IMR-90 (cell line): ENCODE data around the gene S100A12. TPM values are rescaled to one million over a fixed set of nuclear protein-coding genes. Genes with fewer than 3 reads are reported as not detected.

ENCODE experiments used
- ATAC-seq: fragments of 200-7000 bp; cut with Tn5 transposase; 2 replicates; pipeline ENCODE4 v1.9.1; 2020; ENCODE audit warnings: low read depth, mild to moderate bottlenecking, moderate library complexity
- BruUV-seq: library from RNA; stranded (reverse); fragments of 400-500 nt; replicated peaks from 2 replicates; lab custom pipeline; 2021; lab: Mats Ljungman, UMichigan
- CTCF ChIA-PET: fragments of 300-600 bp; formaldehyde crosslinking; extraction: SDS; loops from one replicate; lab custom pipeline; 2021; ENCODE audit warnings: antibody characterized with exemption; lab: Yijun Ruan, JAX
- POLR2A ChIA-PET: fragments of 300-600 bp; sonication (Branson Sonifier 250); formaldehyde crosslinking; loops from one replicate; lab custom pipeline; 2022; ENCODE audit warnings: antibody characterized with exemption; ENCODE audit not compliant: unreplicated experiment; lab: Charles Lee
- DNase-seq: peaks from one replicate; pipeline ENCODE4 v3.0.0; 2013
- H2AFZ ChIP-seq: replicated peaks from 2 replicates; pipeline ENCODE3; 2013; ENCODE audit warnings: low read length, mild to moderate bottlenecking; ENCODE audit not compliant: poor library complexity
- H2AK5ac ChIP-seq: 2 replicates; pipeline ENCODE4 v1.6.1; 2013; ENCODE audit warnings: low read depth, low read length, inconsistent platforms
- H2AK9ac ChIP-seq: replicated peaks from 2 replicates; pipeline ENCODE3; 2013; ENCODE audit warnings: mild to moderate bottlenecking, low read depth, low read length, moderate library complexity; ENCODE audit not compliant: poor library complexity
- H2BK120ac ChIP-seq: 2 replicates; pipeline ENCODE4 v1.6.1; 2013; ENCODE audit warnings: low read depth, low read length, inconsistent platforms
- H2BK15ac ChIP-seq: 3 replicates; pipeline ENCODE4 v1.6.1; 2013; ENCODE audit warnings: low read depth, low read length, inconsistent platforms
- H2BK20ac ChIP-seq: 2 replicates; pipeline ENCODE4 v1.6.1; 2013; ENCODE audit warnings: low read depth, mild to moderate bottlenecking, inconsistent platforms, low read length, moderate library complexity
- H2BK5ac ChIP-seq: 2 replicates; pipeline ENCODE4 v1.6.1; 2013; ENCODE audit warnings: mild to moderate bottlenecking, low read depth, low read length, inconsistent platforms; ENCODE audit not compliant: poor library complexity, severe bottlenecking
- H3K14ac ChIP-seq: replicated peaks from 2 replicates; pipeline ENCODE4 v1.6.1; 2013; ENCODE audit warnings: low read depth, low read length, inconsistent platforms
- H3K18ac ChIP-seq: 2 replicates; pipeline ENCODE4 v1.6.1; 2013; ENCODE audit warnings: low read depth, low read length, control low read depth
- H3K23ac ChIP-seq: 2 replicates; pipeline ENCODE4 v1.6.1; 2013; ENCODE audit warnings: low read depth, low read length, inconsistent platforms
- H3K27ac ChIP-seq: 2 replicates; pipeline ENCODE4 v1.5.1; 2013; ENCODE audit warnings: mild to moderate bottlenecking, control low read depth, low read length; ENCODE audit not compliant: insufficient read depth
- H3K27me3 ChIP-seq: 2 replicates; pipeline ENCODE4 v1.6.1; 2013; ENCODE audit warnings: low read length; ENCODE audit not compliant: control insufficient read depth, insufficient read depth
- H3K36me3 ChIP-seq: 2 replicates; pipeline ENCODE4 v1.6.1; 2013; ENCODE audit warnings: low read length, mixed read lengths; ENCODE audit not compliant: control insufficient read depth, insufficient read depth
- H3K4ac ChIP-seq: 2 replicates; pipeline ENCODE4 v1.6.1; 2013; ENCODE audit warnings: low read depth, low read length, inconsistent platforms
- H3K4me1 ChIP-seq: 2 replicates; pipeline ENCODE4 v1.6.1; 2013; ENCODE audit warnings: low read length, mixed read lengths; ENCODE audit not compliant: control insufficient read depth, insufficient read depth
- H3K4me2 ChIP-seq: 2 replicates; pipeline ENCODE4 v1.6.1; 2013; ENCODE audit warnings: low read depth, mild to moderate bottlenecking, control low read depth, low read length, moderate library complexity
- H3K4me3 ChIP-seq: 2 replicates; pipeline ENCODE4 v1.5.1; 2013; ENCODE audit warnings: low read depth, mild to moderate bottlenecking, control low read depth, low read length, moderate library complexity; ENCODE audit not compliant: insufficient read depth
- H3K56ac ChIP-seq: 2 replicates; pipeline ENCODE4 v1.6.1; 2013; ENCODE audit warnings: low read length, inconsistent platforms; ENCODE audit not compliant: insufficient read depth; ENCODE audit errors: extremely low read depth
- H3K79me1 ChIP-seq, 2 experiments: 2 replicates each; pipeline ENCODE4 v1.6.1; 2013; ENCODE audit warnings: low read length in 2 of 2, inconsistent platforms in 1 of 2, low read depth in 1 of 2
- H3K9ac ChIP-seq: 2 replicates; pipeline ENCODE4 v1.6.1; 2013; ENCODE audit warnings: low read depth, low read length, control low read depth
- H3K9me1 ChIP-seq: 2 replicates; pipeline ENCODE4 v1.6.1; 2013; ENCODE audit warnings: low read length, inconsistent platforms; ENCODE audit not compliant: insufficient read depth
- H3K9me3 ChIP-seq: 2 replicates; pipeline ENCODE4 v1.6.1; 2013; ENCODE audit warnings: low read length; ENCODE audit not compliant: control insufficient read depth, insufficient read depth
- H4K20me1 ChIP-seq: 2 replicates; pipeline ENCODE4 v1.6.1; 2013; ENCODE audit warnings: low read length, inconsistent platforms; ENCODE audit not compliant: insufficient read depth
- H4K5ac ChIP-seq: 2 replicates; pipeline ENCODE4 v1.6.1; 2013; ENCODE audit warnings: mild to moderate bottlenecking, low read depth, low read length, control low read depth
- H4K8ac ChIP-seq, 2 experiments: 2 replicates each; pipeline ENCODE4 v1.6.1; 2013; ENCODE audit warnings: low read depth in 2 of 2, low read length in 2 of 2, control low read depth in 1 of 2, inconsistent platforms in 1 of 2
- H4K91ac ChIP-seq: 2 replicates; pipeline ENCODE4 v1.6.1; 2013; ENCODE audit warnings: low read depth, low read length, inconsistent platforms; ENCODE audit not compliant: insufficient read depth
- BHLHE40 ChIP-seq: fragments of 150-350 bp; IDR thresholded peaks from 2 replicates; pipeline ENCODE4 v1.6.1; 2016; ENCODE audit warnings: mild to moderate bottlenecking, low read depth, low read length
- FOS ChIP-seq: fragments of 150-350 bp; IDR thresholded peaks from 2 replicates; pipeline ENCODE4 v1.6.1; 2016; ENCODE audit warnings: low read depth, low read length
- MAFK ChIP-seq: IDR thresholded peaks from 2 replicates; pipeline ENCODE4 v1.6.1; 2012; ENCODE audit warnings: low read depth, low read length, improper control_type of control experiment
- MAZ ChIP-seq: IDR thresholded peaks from 2 replicates; pipeline ENCODE4 v1.6.1; 2012; ENCODE audit warnings: low read depth, mild to moderate bottlenecking, low read length, improper control_type of control experiment, moderate library complexity, borderline replicate concordance
- MXI1 ChIP-seq: IDR thresholded peaks from 2 replicates; pipeline ENCODE4 v1.6.1; 2012; ENCODE audit warnings: low read depth, mild to moderate bottlenecking, low read length, moderate library complexity, borderline replicate concordance
- POLR2A ChIP-seq: IDR thresholded peaks from 2 replicates; pipeline ENCODE4 v1.6.1; 2012; ENCODE audit warnings: mild to moderate bottlenecking, low read depth, low read length
- RAD21 ChIP-seq: IDR thresholded peaks from 2 replicates; pipeline ENCODE4 v1.6.1; 2012; ENCODE audit warnings: low read length, improper control_type of control experiment
- RCOR1 ChIP-seq: IDR thresholded peaks from 2 replicates; pipeline ENCODE4 v1.6.1; 2012; ENCODE audit warnings: mild to moderate bottlenecking, low read length, improper control_type of control experiment; ENCODE audit not compliant: insufficient replicate concordance
- RFX5 ChIP-seq: IDR thresholded peaks from 2 replicates; pipeline ENCODE4 v1.8.0; 2012; ENCODE audit warnings: low read depth, mild to moderate bottlenecking, low read length, moderate library complexity
- WGBS, 2 experiments: methylation state at CpG; one replicate each; pipeline versions ENCODE4 v1.1.5 to v1.1.7; 2013; ENCODE audit warnings: missing lambda C conversion rate in 2 of 2; ENCODE audit not compliant: insufficient read length in 1 of 2; ENCODE audit errors: extremely low coverage in 2 of 2; 5-methylcytosine and 5-hydroxymethylcytosine counted together
- dilution Hi-C: fragments of 300-500 bp; cut with HindIII; formaldehyde crosslinking; loops from one replicate; pipeline ENCODE4 v1.14.3; 2018; ENCODE audit warnings: low sequenced_read_pairs; ENCODE audit not compliant: unreplicated experiment
- in situ Hi-C: fragments of 300-500 bp; cut with MboI; formaldehyde crosslinking; loops from 3 replicates; pipeline ENCODE4 v1.14.3; 2019; ENCODE audit warnings: low sequenced_read_pairs, inconsistent platforms, mixed read lengths
- intact Hi-C: fragments of 100-400 bp; cut with micrococcal nuclease; formaldehyde crosslinking; loops from 2 replicates; pipeline ENCODE4 v1.10.0; 2022
- polyA plus RNA-seq, 3 experiments: library from polyadenylated mRNA; depleted of rRNA; stranded (reverse); fragments of >200 nt; gene quantifications; 2 replicates each; pipeline ENCODE4 v1.2.3, GENCODE V29; 2012; ENCODE audit warnings: low replicate concordance in 1 of 3
- total RNA-seq: library from RNA; depleted of rRNA; stranded (reverse); fragments of >200 nt; gene quantifications from 2 replicates; pipeline ENCODE4 v1.2.3, GENCODE V29; 2012
- TF ChIP-seq, protein P1 (sequence below): fragments of 150-350 bp; IDR thresholded peaks from 2 replicates; pipeline ENCODE4 v1.6.1; 2017; ENCODE audit warnings: mild to moderate bottlenecking, antibody characterized with exemption, low read length, low read depth
- TF ChIP-seq, protein P2 (sequence below): fragments of 150-350 bp; IDR thresholded peaks from 2 replicates; pipeline ENCODE4 v1.6.1; 2016; ENCODE audit warnings: low read depth, mild to moderate bottlenecking, low read length, moderate library complexity, borderline replicate concordance

The S100A12 gene
- total and polyA plus RNA-seq, 2 of the 4 experiments (the other 2 are of a cell fraction), result not detected

DNA sequence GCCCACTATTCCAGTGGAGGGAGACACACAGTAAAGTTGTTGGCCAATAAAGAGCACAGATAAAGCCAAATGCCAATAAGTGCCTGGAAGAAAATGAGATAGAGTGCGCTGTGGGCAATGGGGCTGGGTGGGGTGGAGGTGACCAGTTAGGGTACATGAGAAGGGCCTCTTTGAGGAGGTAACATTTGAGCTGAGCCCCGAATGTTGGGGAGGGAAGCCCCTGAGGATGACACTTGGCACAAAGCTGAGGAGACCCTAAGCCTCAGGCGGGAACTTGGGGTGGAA is 16.8 kb downstream of the S100A12 start:
- in situ Hi-C loops (no loop called here), dilution Hi-C loops (no loop called here), intact Hi-C loops (no loop called here)
- no peak overlapping the region for H3K9ac ChIP-seq
- H3K27ac ChIP-seq, result no peak overlapping the region
- no peak overlapping the region for H2AFZ ChIP-seq
- POLR2A ChIA-PET, result no interaction called here
- no peaks in the 10 kb centered on the region for H3K4me1 ChIP-seq
- no peak overlapping the region for H3K56ac ChIP-seq
- H4K8ac ChIP-seq, result no peak overlapping the region
- H4K5ac ChIP-seq, result no peak overlapping the region
- no peaks in the 10 kb centered on the region for H3K9me3 ChIP-seq
- no peak overlapping the region for H2BK5ac ChIP-seq
- H4K20me1 ChIP-seq, result no peaks in the 10 kb centered on the region
- no peaks in the 10 kb centered on the region for H3K79me1 ChIP-seq
- no peak overlapping the region for H3K18ac ChIP-seq
- H2BK15ac ChIP-seq, result no peak overlapping the region
- H2AK5ac ChIP-seq, result no peak overlapping the region
- no peak overlapping the region for H3K14ac ChIP-seq
- no peaks in the 10 kb centered on the region for H3K9me1 ChIP-seq
- DNase-seq, result no peak
- H3K23ac ChIP-seq, result no peak overlapping the region
- peaks cover 12% of the 10 kb centered on the region; the same call in 1 of the 2 replicates for H3K27me3 ChIP-seq
- ATAC-seq, result no peak
- no peak overlapping the region for H2BK120ac ChIP-seq
- no peak overlapping the region for H3K4me2 ChIP-seq
- H2BK20ac ChIP-seq, result no peak overlapping the region
- H3K4me3 ChIP-seq, result no peak overlapping the region
- H2AK9ac ChIP-seq, result no peak overlapping the region
- H4K91ac ChIP-seq, result no peak overlapping the region
- no peaks in the 10 kb centered on the region for H3K36me3 ChIP-seq
- no TSS peak for BruUV-seq
- no CpG with 5 or more reads among the region's 3 CpGs for WGBS, 2 experiments
- CTCF ChIA-PET, result no interaction called here
- H3K4ac ChIP-seq, result no peak overlapping the region
- TF ChIP-seq RAD21 (no peak), FOS (no peak), MXI1 (no peak), POLR2A (no peak), MAZ (no peak), RFX5 (no peak), BHLHE40 (no peak), RCOR1 (no peak), MAFK (no peak)
- TF ChIP-seq, protein P1, sequence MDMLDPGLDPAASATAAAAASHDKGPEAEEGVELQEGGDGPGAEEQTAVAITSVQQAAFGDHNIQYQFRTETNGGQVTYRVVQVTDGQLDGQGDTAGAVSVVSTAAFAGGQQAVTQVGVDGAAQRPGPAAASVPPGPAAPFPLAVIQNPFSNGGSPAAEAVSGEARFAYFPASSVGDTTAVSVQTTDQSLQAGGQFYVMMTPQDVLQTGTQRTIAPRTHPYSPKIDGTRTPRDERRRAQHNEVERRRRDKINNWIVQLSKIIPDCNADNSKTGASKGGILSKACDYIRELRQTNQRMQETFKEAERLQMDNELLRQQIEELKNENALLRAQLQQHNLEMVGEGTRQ, result no peak
- TF ChIP-seq, protein P2, sequence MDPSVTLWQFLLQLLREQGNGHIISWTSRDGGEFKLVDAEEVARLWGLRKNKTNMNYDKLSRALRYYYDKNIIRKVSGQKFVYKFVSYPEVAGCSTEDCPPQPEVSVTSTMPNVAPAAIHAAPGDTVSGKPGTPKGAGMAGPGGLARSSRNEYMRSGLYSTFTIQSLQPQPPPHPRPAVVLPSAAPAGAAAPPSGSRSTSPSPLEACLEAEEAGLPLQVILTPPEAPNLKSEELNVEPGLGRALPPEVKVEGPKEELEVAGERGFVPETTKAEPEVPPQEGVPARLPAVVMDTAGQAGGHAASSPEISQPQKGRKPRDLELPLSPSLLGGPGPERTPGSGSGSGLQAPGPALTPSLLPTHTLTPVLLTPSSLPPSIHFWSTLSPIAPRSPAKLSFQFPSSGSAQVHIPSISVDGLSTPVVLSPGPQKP, result no peak
